ENCODE results near the gene GYG2. TPM values are rescaled to one million over a fixed set of nuclear protein-coding genes. Genes with fewer than 3 reads are reported as not detected.

GYG2 gene
- total RNA-seq, 1 donor from 2014 or later, result 1.3 TPM

DNA sequence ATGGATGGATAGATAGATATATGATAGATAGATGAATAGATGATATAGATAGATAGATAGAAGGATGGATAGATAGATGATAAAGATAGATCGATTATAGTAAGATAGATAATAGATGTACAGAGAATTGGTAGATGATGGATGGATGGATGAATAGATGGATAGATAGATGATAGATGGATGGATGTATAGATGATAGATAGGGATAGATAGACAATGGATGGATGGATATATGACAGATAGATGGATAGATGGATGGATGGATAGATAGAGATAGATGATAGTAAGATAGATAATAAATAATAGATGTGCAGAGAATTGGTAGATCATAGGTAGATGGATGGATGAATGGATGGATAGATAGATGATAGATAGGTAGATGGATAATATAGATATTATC is 12.2 kb downstream of the GYG2 start:
- intact Hi-C loops (cut with DNase I), result no loop called here
- H3K4me3 ChIP-seq, result no peak overlapping the region
- H3K27me3 ChIP-seq (ENCODE audit: low read depth), result no peaks in the 10 kb centered on the region
- H3K4me1 ChIP-seq, result no peaks in the 10 kb centered on the region
- no peak overlapping the region for H3K27ac ChIP-seq
- no peaks in the 10 kb centered on the region for H3K36me3 ChIP-seq
- TF ChIP-seq, protein P1, sequence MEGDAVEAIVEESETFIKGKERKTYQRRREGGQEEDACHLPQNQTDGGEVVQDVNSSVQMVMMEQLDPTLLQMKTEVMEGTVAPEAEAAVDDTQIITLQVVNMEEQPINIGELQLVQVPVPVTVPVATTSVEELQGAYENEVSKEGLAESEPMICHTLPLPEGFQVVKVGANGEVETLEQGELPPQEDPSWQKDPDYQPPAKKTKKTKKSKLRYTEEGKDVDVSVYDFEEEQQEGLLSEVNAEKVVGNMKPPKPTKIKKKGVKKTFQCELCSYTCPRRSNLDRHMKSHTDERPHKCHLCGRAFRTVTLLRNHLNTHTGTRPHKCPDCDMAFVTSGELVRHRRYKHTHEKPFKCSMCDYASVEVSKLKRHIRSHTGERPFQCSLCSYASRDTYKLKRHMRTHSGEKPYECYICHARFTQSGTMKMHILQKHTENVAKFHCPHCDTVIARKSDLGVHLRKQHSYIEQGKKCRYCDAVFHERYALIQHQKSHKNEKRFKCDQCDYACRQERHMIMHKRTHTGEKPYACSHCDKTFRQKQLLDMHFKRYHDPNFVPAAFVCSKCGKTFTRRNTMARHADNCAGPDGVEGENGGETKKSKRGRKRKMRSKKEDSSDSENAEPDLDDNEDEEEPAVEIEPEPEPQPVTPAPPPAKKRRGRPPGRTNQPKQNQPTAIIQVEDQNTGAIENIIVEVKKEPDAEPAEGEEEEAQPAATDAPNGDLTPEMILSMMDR (IDR thresholded peaks at IDR 0.05), result no peak
- DNase-seq, result no peak
- H3K9me3 ChIP-seq, result no peaks in the 10 kb centered on the region
- no peak for ATAC-seq

DNA sequence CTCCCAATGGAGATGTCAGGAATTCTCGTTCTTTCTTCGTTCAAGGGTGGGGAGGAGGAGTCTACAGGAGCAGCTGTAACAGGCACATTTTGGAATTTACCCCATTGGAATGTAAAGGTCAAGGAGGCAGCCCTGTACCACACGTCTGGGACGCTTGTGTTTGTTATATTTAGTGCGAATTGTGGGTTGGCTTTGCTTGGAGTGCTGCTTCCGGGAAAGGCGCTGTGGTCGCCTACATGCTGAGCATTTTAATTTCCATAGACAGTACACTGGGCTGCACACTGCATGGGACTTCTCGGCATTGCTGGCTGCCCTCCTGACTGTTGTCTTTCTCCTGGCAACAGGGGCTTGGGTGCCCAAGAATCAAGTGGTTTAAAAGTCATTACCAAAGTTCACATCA is 12.8 kb downstream of the GYG2 start:
- Histone ChIP-seq H3K4me3 (no peak overlapping the region), H3K9me3 (no peaks in the 10 kb centered on the region), H3K27ac (no peak overlapping the region), H3K36me3 (no peaks in the 10 kb centered on the region), H3K4me1 (no peaks in the 10 kb centered on the region), H3K27me3 (ENCODE audit: low read depth) (no peaks in the 10 kb centered on the region)
- TF ChIP-seq, protein P1 (IDR thresholded peaks at IDR 0.05), result no peak
- no peak for ATAC-seq
- intact Hi-C loops (cut with DNase I), result no loop called here
- no peak for DNase-seq

DNA sequence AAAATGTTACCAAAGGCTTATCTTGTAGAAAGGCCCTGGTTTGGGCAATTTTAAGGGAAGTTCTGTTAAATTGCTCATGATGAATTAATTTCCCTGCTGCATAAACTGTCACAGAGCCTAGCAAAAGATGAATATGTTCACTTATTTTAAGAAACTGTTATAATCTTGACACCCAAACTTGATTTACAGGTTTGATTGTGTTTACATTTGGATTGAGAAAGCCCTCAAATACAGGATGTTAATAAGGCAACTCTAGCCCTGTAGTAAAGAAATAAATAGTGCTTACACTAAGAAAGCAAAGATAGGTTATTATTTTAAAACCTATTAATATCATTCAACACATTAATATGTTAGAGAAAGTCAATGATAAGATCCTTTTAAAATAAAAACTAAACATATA is 18.3 kb downstream of the GYG2 start:
- no peak for ATAC-seq
- intact Hi-C loops (cut with DNase I), result no loop called here

DNA sequence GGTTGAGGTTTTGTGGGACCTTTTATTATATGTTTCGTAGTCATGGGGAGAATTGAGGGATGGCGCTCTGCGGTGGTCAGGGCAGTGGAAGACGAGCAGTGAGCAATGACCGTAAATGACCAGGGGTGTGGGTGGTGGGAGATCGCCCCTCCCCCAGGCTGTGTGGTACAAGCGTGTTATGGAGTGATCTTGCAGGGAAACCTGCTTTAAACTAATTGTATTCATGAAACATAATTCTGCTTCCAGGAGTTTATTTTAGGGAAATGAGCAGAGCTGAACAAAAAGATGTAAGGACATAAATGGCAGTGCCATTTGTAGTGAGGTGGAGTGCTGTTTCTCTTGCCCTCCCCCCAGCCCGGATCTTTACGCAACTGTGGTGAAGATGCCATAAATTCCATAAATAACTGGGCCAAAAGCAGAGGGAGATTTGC is 20.2 kb downstream of the GYG2 start:
- no peak overlapping the region for H3K4me3 ChIP-seq
- DNase-seq (no peak), ATAC-seq (no peak)
- no peaks in the 10 kb centered on the region for H3K27me3 ChIP-seq (ENCODE audit: low read depth)
- H3K36me3 ChIP-seq, result no peaks in the 10 kb centered on the region
- intact Hi-C loops (cut with DNase I), result no loop called here
- no peaks in the 10 kb centered on the region for H3K4me1 ChIP-seq
- TF ChIP-seq, protein P1 (IDR thresholded peaks at IDR 0.05), result no peak
- no peak overlapping the region for H3K27ac ChIP-seq
- H3K9me3 ChIP-seq, result no peaks in the 10 kb centered on the region

More for the DNA sequence above, 18.3 kb downstream of the GYG2 start:
- TF ChIP-seq, protein P1 (IDR thresholded peaks at IDR 0.05), result no peak
- DNase-seq, result no peak
- Histone ChIP-seq H3K27me3 (ENCODE audit: low read depth) (no peaks in the 10 kb centered on the region), H3K9me3 (no peaks in the 10 kb centered on the region), H3K27ac (no peak overlapping the region), H3K4me3 (no peak overlapping the region), H3K4me1 (no peaks in the 10 kb centered on the region), H3K36me3 (no peaks in the 10 kb centered on the region)

DNA sequence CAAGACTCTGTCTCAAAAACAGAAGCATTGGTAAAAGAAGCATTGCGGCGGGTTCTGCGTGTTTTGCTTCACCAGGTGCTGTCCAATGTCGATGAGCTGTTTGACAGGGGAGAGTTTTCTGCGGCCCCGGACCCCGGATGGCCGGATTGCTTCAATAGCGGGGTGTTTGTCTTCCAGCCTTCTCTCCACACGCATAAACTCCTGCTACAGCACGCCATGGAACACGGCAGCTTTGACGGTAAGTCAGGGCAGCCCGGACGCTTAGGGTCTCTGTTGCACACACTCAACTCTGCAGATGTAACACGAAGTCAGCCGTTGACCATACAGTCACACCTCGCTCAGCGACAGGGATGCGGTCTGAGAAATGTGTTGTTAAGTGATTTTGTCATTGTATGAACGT is 26.2 kb downstream of the GYG2 start:
- TF ChIP-seq, protein P1 (IDR thresholded peaks at IDR 0.05), result no peak
- Histone ChIP-seq H3K27ac (no peak overlapping the region), H3K4me1 (no peaks in the 10 kb centered on the region), H3K4me3 (no peak overlapping the region), H3K36me3 (no peaks in the 10 kb centered on the region), H3K27me3 (ENCODE audit: low read depth) (no peaks in the 10 kb centered on the region), H3K9me3 (no peaks in the 10 kb centered on the region)
- intact Hi-C loops (cut with DNase I), result no loop called here
- DNase-seq, result no peak
- ATAC-seq, result no peak

DNA sequence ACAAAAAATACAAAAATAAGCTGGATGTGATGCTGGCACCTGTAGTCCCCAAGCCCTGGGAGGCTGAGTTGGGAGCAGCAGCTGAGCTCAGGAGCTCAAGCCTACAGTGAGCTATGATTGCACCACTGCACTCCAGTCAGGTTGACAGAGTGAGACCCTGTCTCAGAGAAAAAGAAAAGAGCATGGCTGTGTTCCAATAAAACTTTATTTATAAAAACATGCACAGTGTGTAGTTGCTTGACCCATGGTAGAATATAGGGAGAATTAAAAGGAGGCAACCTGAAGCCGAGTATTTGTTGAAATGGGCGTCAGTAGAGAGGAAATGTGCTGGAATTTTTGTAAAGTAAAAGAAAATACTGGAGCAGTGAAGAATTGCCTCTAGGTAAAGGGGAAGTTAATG is 27.0 kb downstream of the GYG2 start:
- TF ChIP-seq, protein P1 (IDR thresholded peaks at IDR 0.05), result no peak
- no peaks in the 10 kb centered on the region for H3K9me3 ChIP-seq
- no peak overlapping the region for H3K4me3 ChIP-seq
- no peaks in the 10 kb centered on the region for H3K4me1 ChIP-seq
- H3K27ac ChIP-seq, result no peak overlapping the region
- DNase-seq (no peak), ATAC-seq (no peak)
- no peaks in the 10 kb centered on the region for H3K27me3 ChIP-seq (ENCODE audit: low read depth)
- intact Hi-C loops (cut with DNase I), result no loop called here
- H3K36me3 ChIP-seq, result no peaks in the 10 kb centered on the region

Measured in lower lobe of right lung (tissue), 2 donors.